A549 (cell line): ENCODE data around the gene WNK4. TPM values are rescaled to one million over a fixed set of nuclear protein-coding genes. Genes with fewer than 3 reads are reported as not detected.
A peak's percentile ranks its signal among the peaks of the same experiment; 100 is the strongest.

ENCODE experiments used
- ATAC-seq, 2 experiments: fragments of 200-7000 bp in 1 of 2; fragments of >200 bp in 1 of 2; cut with Nextera tagmentation in 1 of 2; cut with Tn5 transposase in 1 of 2; 3 replicates each; pipeline versions ENCODE4 v1.8.0 to v1.9.1; 2018 to 2020; ENCODE audit warnings: mild to moderate bottlenecking in 1 of 2, moderate library complexity in 1 of 2
- CTCF ChIA-PET: fragments of 300-600 bp; sonication (Branson Sonifier 250); formaldehyde crosslinking; extraction: SDS; loops from one replicate; lab custom pipeline; 2021; ENCODE audit warnings: antibody characterized with exemption, inconsistent platforms; lab: Yijun Ruan, JAX
- POLR2A ChIA-PET: fragments of 350-600 bp; formaldehyde crosslinking; extraction: SDS; loops from one replicate; lab custom pipeline; 2021; ENCODE audit warnings: antibody characterized with exemption, inconsistent platforms; lab: Yijun Ruan, JAX
- DNase-seq, 2 experiments: peaks; one replicate each; pipeline versions ENCODE4 v3.0.0 to v3.0.0-alpha.2; 2011 to 2016; ENCODE audit warnings: low read depth in 1 of 2, low spot score in 1 of 2
- FAIRE-seq: peaks from 2 replicates; lab custom pipeline; 2011; peaks lifted over from hg19 to GRCh38; lab: Jason Lieb, UNC
- H3K27ac ChIP-seq, 2 experiments: fragments of >200 bp; sonication (Bioruptor Twin); formaldehyde crosslinking; 3 replicates each; pipeline ENCODE4 v1.5.1; 2016 to 2017
- H3K4me1 ChIP-seq: fragments of >200 bp; sonication (Bioruptor Twin); formaldehyde crosslinking; 3 replicates; pipeline ENCODE4 v1.6.1; 2016
- H3K4me2 ChIP-seq: fragments of >200 bp; sonication (Bioruptor Twin); formaldehyde crosslinking; 3 replicates; pipeline ENCODE4 v1.6.1; 2016
- H3K4me3 ChIP-seq: fragments of >200 bp; sonication (Bioruptor Twin); formaldehyde crosslinking; 3 replicates; pipeline ENCODE4 v1.5.1; 2016
- H3K9me3 ChIP-seq: fragments of >200 bp; sonication (Bioruptor Twin); formaldehyde crosslinking; 3 replicates; pipeline ENCODE4 v1.6.1; 2016
- BHLHE40 ChIP-seq: IDR thresholded peaks from 2 replicates; pipeline ENCODE4 v1.6.1; 2012; ENCODE audit warnings: low read depth, low read length, inconsistent platforms
- CBX8 ChIP-seq: fragments of 200-600 bp; sonication (generic); IDR thresholded peaks from 2 replicates; pipeline ENCODE4 v1.6.1; 2016
- CHD2 ChIP-seq: fragments of 150-350 bp; IDR thresholded peaks from 2 replicates; pipeline ENCODE4 v1.6.1; 2014; ENCODE audit warnings: low read length; ENCODE audit not compliant: partially characterized antibody
- CHD4 ChIP-seq: fragments of 200-600 bp; sonication (generic); IDR thresholded peaks from 2 replicates; pipeline ENCODE4 v1.6.1; 2016; ENCODE audit warnings: antibody characterized with exemption, mild to moderate bottlenecking, borderline replicate concordance
- EP300 ChIP-seq, 2 experiments: fragments of >200 bp; sonication (Bioruptor Twin); formaldehyde crosslinking; IDR thresholded peaks; 2 replicates in 1 of 2; 3 replicates in 1 of 2; pipeline ENCODE4 v1.6.1; 2016 to 2017
- FOSB ChIP-seq: fragments of 250-450 bp; sonication (Bioruptor Pico); IDR thresholded peaks from 2 replicates; pipeline ENCODE4 v1.5.0; 2020; ENCODE audit warnings: mild to moderate bottlenecking, moderate library complexity
- FOXS1 ChIP-seq: fragments of 250-450 bp; sonication (Bioruptor Pico); IDR thresholded peaks from 2 replicates; pipeline ENCODE4 v1.5.0; 2020; ENCODE audit warnings: mild to moderate bottlenecking, moderate library complexity
- HEYL ChIP-seq: fragments of 250-450 bp; sonication (Bioruptor Pico); IDR thresholded peaks from 2 replicates; pipeline ENCODE4 v1.8.0; 2021; ENCODE audit warnings: mild to moderate bottlenecking, moderate library complexity
- HOXB13 ChIP-seq: fragments of 250-450 bp; sonication (Bioruptor Pico); IDR thresholded peaks from 2 replicates; pipeline ENCODE4 v1.5.0; 2020; ENCODE audit warnings: low read depth, mild to moderate bottlenecking, moderate library complexity
- HOXB5 ChIP-seq: fragments of 250-450 bp; sonication (Bioruptor Pico); IDR thresholded peaks from 2 replicates; pipeline ENCODE4 v1.5.0; 2020; ENCODE audit warnings: mild to moderate bottlenecking, moderate library complexity
- KDM5A ChIP-seq: fragments of 200-600 bp; sonication (generic); IDR thresholded peaks from 2 replicates; pipeline ENCODE4 v1.6.1; 2016; ENCODE audit warnings: antibody characterized with exemption, mild to moderate bottlenecking
- MAX ChIP-seq: IDR thresholded peaks from 2 replicates; pipeline ENCODE4 v1.6.1; 2012
- MAZ ChIP-seq: fragments of 150-350 bp; IDR thresholded peaks from 2 replicates; pipeline ENCODE4 v1.6.1; 2014; ENCODE audit warnings: antibody characterized with exemption, low read depth, low read length, borderline replicate concordance
- NR3C1 ChIP-seq: fragments of >200 bp; sonication (Bioruptor Twin); formaldehyde crosslinking; IDR thresholded peaks from 3 replicates; pipeline ENCODE4 v1.6.1; 2017
- PBX3 ChIP-seq: IDR thresholded peaks from 2 replicates; pipeline ENCODE4 v1.6.1; 2012
- POLR2A ChIP-seq: IDR thresholded peaks from 2 replicates; pipeline ENCODE4 v1.6.1; 2012; ENCODE audit warnings: mild to moderate bottlenecking, low read length
- POLR2AphosphoS2 ChIP-seq: conservative IDR thresholded peaks from 2 replicates; pipeline ENCODE4 v1.6.1; 2012; ENCODE audit warnings: low read length, improper control_type of control experiment, inconsistent platforms
- RARB ChIP-seq: fragments of 250-450 bp; sonication (Bioruptor Pico); IDR thresholded peaks from 2 replicates; pipeline ENCODE4 v1.8.0; 2021; ENCODE audit warnings: mild to moderate bottlenecking, moderate library complexity
- RNF2 ChIP-seq: fragments of 200-600 bp; sonication (generic); IDR thresholded peaks from 2 replicates; pipeline ENCODE4 v1.6.1; 2016; ENCODE audit warnings: low read depth, mild to moderate bottlenecking, antibody characterized with exemption, moderate library complexity, borderline replicate concordance
- TFCP2L1 ChIP-seq: fragments of 250-450 bp; sonication (Bioruptor Pico); IDR thresholded peaks from 2 replicates; pipeline ENCODE4 v1.5.0; 2021; ENCODE audit warnings: mild to moderate bottlenecking
- ZFP36 ChIP-seq: fragments of 450-650 bp; IDR thresholded peaks from 2 replicates; pipeline ENCODE4 v1.6.1; 2014; ENCODE audit warnings: borderline replicate concordance; ENCODE audit not compliant: partially characterized antibody
- ZSCAN20 ChIP-seq: fragments of 250-450 bp; sonication (Bioruptor Pico); IDR thresholded peaks from 2 replicates; pipeline ENCODE4 v1.8.0; 2022; ENCODE audit warnings: mild to moderate bottlenecking, moderate library complexity
- WGBS: methylation state at CpG from one replicate; pipeline ENCODE4 v1.1.6; 2017; ENCODE audit errors: missing lambda C conversion rate; 5-methylcytosine and 5-hydroxymethylcytosine counted together
- polyA plus RNA-seq, 4 experiments: library from polyadenylated mRNA; depleted of rRNA in 3 of 4; stranded (reverse); fragments of >200 nt; fragmentation: RNase III in 1 of 4; extraction: RNeasy Plus Mini Kit Qiagen cat#74134 plus additional on column Dnase treatment in 1 of 4; gene quantifications; 2 replicates in 3 of 4; 3 replicates in 1 of 4; pipeline ENCODE4 v1.2.3, GENCODE V29; 2011 to 2017
- TF ChIP-seq, protein P1 (sequence below): IDR thresholded peaks from 2 replicates; pipeline ENCODE4 v1.6.1; 2012; ENCODE audit warnings: low read depth, borderline replicate concordance
- TF ChIP-seq, protein P2 (sequence below): fragments of 150-350 bp; IDR thresholded peaks from 2 replicates; pipeline ENCODE4 v1.6.1; 2014; ENCODE audit warnings: low read depth, mild to moderate bottlenecking, low read length
- TF ChIP-seq, protein P3 (sequence below): fragments of 250-450 bp; sonication (Bioruptor Pico); IDR thresholded peaks from 2 replicates; pipeline ENCODE4 v1.5.0; 2020; ENCODE audit warnings: low read depth, mild to moderate bottlenecking, moderate library complexity
- TF ChIP-seq, protein P4 (sequence below): fragments of >200 bp; sonication (Bioruptor Twin); formaldehyde crosslinking; IDR thresholded peaks from 2 replicates; pipeline ENCODE4 v1.6.1; 2016
- TF ChIP-seq, protein P5 (sequence below): fragments of 200-600 bp; sonication (generic); IDR thresholded peaks from 2 replicates; pipeline ENCODE4 v1.6.1; 2016; ENCODE audit warnings: antibody characterized with exemption, mild to moderate bottlenecking, moderate library complexity

WNK4 gene
- polyA plus RNA-seq, 2 of the 4 experiments (the other 2 are of a cell fraction), result 1.1 to 1.5 TPM

DNA sequence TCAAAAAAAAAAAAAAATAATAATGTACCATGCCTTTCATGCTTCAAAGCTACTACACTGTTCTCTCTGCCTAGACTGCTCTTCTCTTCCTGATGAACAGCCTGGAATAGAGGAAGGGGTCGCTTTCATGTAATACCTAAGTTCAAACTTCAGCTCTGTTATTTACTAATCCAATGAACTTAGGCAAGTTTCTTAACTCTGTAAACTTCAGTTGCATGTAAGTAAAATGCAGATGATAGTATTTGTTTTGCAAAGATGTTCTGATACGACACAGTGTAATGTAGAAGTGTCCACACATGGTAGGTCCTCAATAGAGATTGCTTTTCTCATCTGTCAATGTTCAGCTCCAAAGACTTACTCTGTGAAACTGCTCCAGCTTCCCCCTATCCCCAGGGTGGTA, 11.5 kb downstream of the WNK4 start:
- FAIRE-seq, result peak; percentile 13
- no peaks in the 10 kb centered on the region for H3K9me3 ChIP-seq
- H3K4me1 ChIP-seq, result peaks cover 5% of the 10 kb centered on the region
- POLR2A ChIA-PET, result no interaction called here
- TF ChIP-seq KDM5A, result no peak
- TF ChIP-seq HOXB13 (CRISPR knock-in tag), result no peak
- TF ChIP-seq, protein P1, sequence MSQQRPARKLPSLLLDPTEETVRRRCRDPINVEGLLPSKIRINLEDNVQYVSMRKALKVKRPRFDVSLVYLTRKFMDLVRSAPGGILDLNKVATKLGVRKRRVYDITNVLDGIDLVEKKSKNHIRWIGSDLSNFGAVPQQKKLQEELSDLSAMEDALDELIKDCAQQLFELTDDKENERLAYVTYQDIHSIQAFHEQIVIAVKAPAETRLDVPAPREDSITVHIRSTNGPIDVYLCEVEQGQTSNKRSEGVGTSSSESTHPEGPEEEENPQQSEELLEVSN, result no peak
- TF ChIP-seq CBX8, result no peak
- TF ChIP-seq PBX3, result no peak
- TF ChIP-seq MAZ, result no peak
- no peak for TF ChIP-seq ZFP36
- TF ChIP-seq, protein P2, sequence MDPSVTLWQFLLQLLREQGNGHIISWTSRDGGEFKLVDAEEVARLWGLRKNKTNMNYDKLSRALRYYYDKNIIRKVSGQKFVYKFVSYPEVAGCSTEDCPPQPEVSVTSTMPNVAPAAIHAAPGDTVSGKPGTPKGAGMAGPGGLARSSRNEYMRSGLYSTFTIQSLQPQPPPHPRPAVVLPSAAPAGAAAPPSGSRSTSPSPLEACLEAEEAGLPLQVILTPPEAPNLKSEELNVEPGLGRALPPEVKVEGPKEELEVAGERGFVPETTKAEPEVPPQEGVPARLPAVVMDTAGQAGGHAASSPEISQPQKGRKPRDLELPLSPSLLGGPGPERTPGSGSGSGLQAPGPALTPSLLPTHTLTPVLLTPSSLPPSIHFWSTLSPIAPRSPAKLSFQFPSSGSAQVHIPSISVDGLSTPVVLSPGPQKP, result no peak
- no peak for TF ChIP-seq MAX
- no peak for TF ChIP-seq POLR2AphosphoS2
- TF ChIP-seq POLR2A, result no peak
- no peak for TF ChIP-seq RNF2
- TF ChIP-seq, all 56 proteins: peak for 0
- DNase-seq, result no peak
- Histone ChIP-seq H3K27ac (no peak overlapping the region), H3K4me3 (no peak overlapping the region), H3K4me2 (no peak overlapping the region)
- no peak for ATAC-seq
- CTCF ChIA-PET, result interaction anchor here (0.7 to 2.2 kb wide), 6 partner anchors 9 to 51 kb away, joined by 3 to 6 read pairs (median 4); partner anchors contain the start of gene VPS25
- 83% methylated on average over 2 of the region's 2 CpGs for WGBS

- DNase-seq (no peak), FAIRE-seq (no peak), ATAC-seq (no peak; a peak in 1 of 6 replicates)
- ChIA-PET CTCF (interaction anchor here (1.1 to 24.6 kb wide), 4 partner anchors 9 to 27 kb away, joined by 3 to 336 read pairs (median 6); partner anchors contain the start of genes BECN1 and VPS25), POLR2A (no interaction called here)
- 70% methylated on average over 5 of the region's 5 CpGs for WGBS
- Histone ChIP-seq H3K4me1 (peaks cover 11% of the 10 kb centered on the region), H3K27ac (no peak overlapping the region), H3K9me3 (no peaks in the 10 kb centered on the region), H3K4me3 (no peak overlapping the region), H3K4me2 (no peak overlapping the region)
- TF ChIP-seq, protein P3, sequence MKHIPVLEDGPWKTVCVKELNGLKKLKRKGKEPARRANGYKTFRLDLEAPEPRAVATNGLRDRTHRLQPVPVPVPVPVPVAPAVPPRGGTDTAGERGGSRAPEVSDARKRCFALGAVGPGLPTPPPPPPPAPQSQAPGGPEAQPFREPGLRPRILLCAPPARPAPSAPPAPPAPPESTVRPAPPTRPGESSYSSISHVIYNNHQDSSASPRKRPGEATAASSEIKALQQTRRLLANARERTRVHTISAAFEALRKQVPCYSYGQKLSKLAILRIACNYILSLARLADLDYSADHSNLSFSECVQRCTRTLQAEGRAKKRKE, result no peak
- TF ChIP-seq NR3C1, result no peak
- TF ChIP-seq RARB, result no peak
- TF ChIP-seq FOSB (CRISPR knock-in tag), result no peak
- TF ChIP-seq TFCP2L1, result no peak
- no peak for TF ChIP-seq HOXB13 (CRISPR knock-in tag)
- TF ChIP-seq HEYL (CRISPR knock-in tag), result no peak
- no peak for TF ChIP-seq CBX8
- TF ChIP-seq, protein P4, sequence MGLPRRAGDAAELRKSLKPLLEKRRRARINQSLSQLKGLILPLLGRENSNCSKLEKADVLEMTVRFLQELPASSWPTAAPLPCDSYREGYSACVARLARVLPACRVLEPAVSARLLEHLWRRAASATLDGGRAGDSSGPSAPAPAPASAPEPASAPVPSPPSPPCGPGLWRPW, result no peak
- TF ChIP-seq BHLHE40, result no peak
- TF ChIP-seq, protein P5, sequence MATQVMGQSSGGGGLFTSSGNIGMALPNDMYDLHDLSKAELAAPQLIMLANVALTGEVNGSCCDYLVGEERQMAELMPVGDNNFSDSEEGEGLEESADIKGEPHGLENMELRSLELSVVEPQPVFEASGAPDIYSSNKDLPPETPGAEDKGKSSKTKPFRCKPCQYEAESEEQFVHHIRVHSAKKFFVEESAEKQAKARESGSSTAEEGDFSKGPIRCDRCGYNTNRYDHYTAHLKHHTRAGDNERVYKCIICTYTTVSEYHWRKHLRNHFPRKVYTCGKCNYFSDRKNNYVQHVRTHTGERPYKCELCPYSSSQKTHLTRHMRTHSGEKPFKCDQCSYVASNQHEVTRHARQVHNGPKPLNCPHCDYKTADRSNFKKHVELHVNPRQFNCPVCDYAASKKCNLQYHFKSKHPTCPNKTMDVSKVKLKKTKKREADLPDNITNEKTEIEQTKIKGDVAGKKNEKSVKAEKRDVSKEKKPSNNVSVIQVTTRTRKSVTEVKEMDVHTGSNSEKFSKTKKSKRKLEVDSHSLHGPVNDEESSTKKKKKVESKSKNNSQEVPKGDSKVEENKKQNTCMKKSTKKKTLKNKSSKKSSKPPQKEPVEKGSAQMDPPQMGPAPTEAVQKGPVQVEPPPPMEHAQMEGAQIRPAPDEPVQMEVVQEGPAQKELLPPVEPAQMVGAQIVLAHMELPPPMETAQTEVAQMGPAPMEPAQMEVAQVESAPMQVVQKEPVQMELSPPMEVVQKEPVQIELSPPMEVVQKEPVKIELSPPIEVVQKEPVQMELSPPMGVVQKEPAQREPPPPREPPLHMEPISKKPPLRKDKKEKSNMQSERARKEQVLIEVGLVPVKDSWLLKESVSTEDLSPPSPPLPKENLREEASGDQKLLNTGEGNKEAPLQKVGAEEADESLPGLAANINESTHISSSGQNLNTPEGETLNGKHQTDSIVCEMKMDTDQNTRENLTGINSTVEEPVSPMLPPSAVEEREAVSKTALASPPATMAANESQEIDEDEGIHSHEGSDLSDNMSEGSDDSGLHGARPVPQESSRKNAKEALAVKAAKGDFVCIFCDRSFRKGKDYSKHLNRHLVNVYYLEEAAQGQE, result no peak
- no peak for TF ChIP-seq POLR2AphosphoS2
- TF ChIP-seq FOXS1 (CRISPR knock-in tag), result no peak
- TF ChIP-seq CHD4, result no peak
- no peak for TF ChIP-seq HOXB5 (CRISPR knock-in tag)
- no peak for TF ChIP-seq ZSCAN20 (CRISPR knock-in tag)
- TF ChIP-seq CHD2, result no peak
- no peak for TF ChIP-seq EP300 (IDR thresholded peaks at IDR 0.05)
- TF ChIP-seq KDM5A, result no peak
- TF ChIP-seq POLR2A, result no peak
Observed at GRCh38 chr17:42792545-42792944, 12.1 kb downstream of the WNK4 start.
